ENCODE measurements around the gene PLA2G4E.

Gene PLA2G4E

GRCh38 chr15:41996921-41997592, 23.8 kb downstream of the PLA2G4E start:
- Mint-ChIP-seq H3K27me3 (ENCODE audit: low read depth) (peaks cover 4% of the 10 kb centered on the region), H3K9me3 (no peaks in the 10 kb centered on the region), H3K4me1 (ENCODE audit: low read depth) (no peaks in the 10 kb centered on the region), H3K4me3 (no peak overlapping the region), H3K36me3 (ENCODE audit: low read depth) (no peaks in the 10 kb centered on the region), H3K27ac (no peak overlapping the region)
- no peak for DNase-seq (ENCODE audit: low spot score)

- DNase-seq (ENCODE audit: low spot score), result no peak
- Mint-ChIP-seq H3K36me3 (ENCODE audit: low read depth) (no peaks in the 10 kb centered on the region), H3K4me3 (no peak overlapping the region), H3K9me3 (no peaks in the 10 kb centered on the region), H3K27me3 (ENCODE audit: low read depth) (peaks cover 4% of the 10 kb centered on the region), H3K4me1 (ENCODE audit: low read depth) (no peaks in the 10 kb centered on the region), H3K27ac (no peak overlapping the region)
Observed at GRCh38 chr15:41996376-41996775, 24.5 kb downstream of the PLA2G4E start.

- Mint-ChIP-seq H3K4me1 (ENCODE audit: low read depth) (no peaks in the 10 kb centered on the region), H3K9me3 (no peaks in the 10 kb centered on the region), H3K4me3 (no peak overlapping the region), H3K27ac (no peak overlapping the region), H3K27me3 (ENCODE audit: low read depth) (peaks cover 4% of the 10 kb centered on the region), H3K36me3 (ENCODE audit: low read depth) (no peaks in the 10 kb centered on the region)
- DNase-seq (ENCODE audit: low spot score), result no peak
Observed at GRCh38 chr15:41995476-41995855, 25.4 kb downstream of the PLA2G4E start.

GRCh38 chr15:41994772-41995475, 25.9 kb downstream of the PLA2G4E start:
- Mint-ChIP-seq H3K4me3 (no peak overlapping the region), H3K27me3 (ENCODE audit: low read depth) (peaks cover 4% of the 10 kb centered on the region), H3K36me3 (ENCODE audit: low read depth) (no peaks in the 10 kb centered on the region), H3K4me1 (ENCODE audit: low read depth) (no peaks in the 10 kb centered on the region), H3K9me3 (no peaks in the 10 kb centered on the region), H3K27ac (no peak overlapping the region)
- no peak for DNase-seq (ENCODE audit: low spot score)

GRCh38 chr15:41994171-41994650, 26.6 kb downstream of the PLA2G4E start:
- no peaks in the 10 kb centered on the region for H3K4me1 Mint-ChIP-seq (ENCODE audit: low read depth)

GRCh38 chr15:41993472-41994170, 27.2 kb downstream of the PLA2G4E start:
- H3K36me3 Mint-ChIP-seq (ENCODE audit: low read depth), result no peaks in the 10 kb centered on the region
- no peak overlapping the region for H3K27ac Mint-ChIP-seq
- no peak for DNase-seq (ENCODE audit: low spot score)
- no peak overlapping the region for H3K4me3 Mint-ChIP-seq
- H3K27me3 Mint-ChIP-seq (ENCODE audit: low read depth), result peaks cover 1% of the 10 kb centered on the region
- no peaks in the 10 kb centered on the region for H3K9me3 Mint-ChIP-seq
- H3K4me1 Mint-ChIP-seq (ENCODE audit: low read depth), result no peaks in the 10 kb centered on the region

More at GRCh38 chr15:41994171-41994650, 26.6 kb downstream of the PLA2G4E start:
- DNase-seq (ENCODE audit: low spot score), result no peak
- Mint-ChIP-seq H3K27me3 (ENCODE audit: low read depth) (peaks cover 1% of the 10 kb centered on the region), H3K4me3 (no peak overlapping the region), H3K9me3 (no peaks in the 10 kb centered on the region), H3K36me3 (ENCODE audit: low read depth) (no peaks in the 10 kb centered on the region), H3K27ac (no peak overlapping the region)

GRCh38 chr15:41992803-41993190, 28.0 kb downstream of the PLA2G4E start:
- Mint-ChIP-seq H3K4me3 (no peak overlapping the region), H3K27me3 (ENCODE audit: low read depth) (peaks cover 1% of the 10 kb centered on the region), H3K27ac (no peak overlapping the region), H3K9me3 (no peaks in the 10 kb centered on the region), H3K36me3 (ENCODE audit: low read depth) (no peaks in the 10 kb centered on the region), H3K4me1 (ENCODE audit: low read depth) (no peaks in the 10 kb centered on the region)
- DNase-seq (ENCODE audit: low spot score), result no peak

- Mint-ChIP-seq H3K36me3 (ENCODE audit: low read depth) (no peaks in the 10 kb centered on the region), H3K27ac (no peak overlapping the region), H3K9me3 (no peaks in the 10 kb centered on the region), H3K4me3 (no peak overlapping the region), H3K27me3 (ENCODE audit: low read depth) (peaks cover 1% of the 10 kb centered on the region), H3K4me1 (ENCODE audit: low read depth) (no peaks in the 10 kb centered on the region)
- no peak for DNase-seq (ENCODE audit: low spot score)
Observed at GRCh38 chr15:41992151-41992802, 28.6 kb downstream of the PLA2G4E start.

GRCh38 chr15:41990691-41991090, 30.2 kb downstream of the PLA2G4E start:
- H3K36me3 Mint-ChIP-seq (ENCODE audit: low read depth), result no peaks in the 10 kb centered on the region
- H3K4me1 Mint-ChIP-seq (ENCODE audit: low read depth), result no peaks in the 10 kb centered on the region
- no peak overlapping the region for H3K4me3 Mint-ChIP-seq

GRCh38 chr15:41990243-41990605, 30.6 kb downstream of the PLA2G4E start:
- no peaks in the 10 kb centered on the region for H3K27me3 Mint-ChIP-seq (ENCODE audit: low read depth)
- H3K9me3 Mint-ChIP-seq, result no peaks in the 10 kb centered on the region
- no peak for DNase-seq (ENCODE audit: low spot score)
- no peak overlapping the region for H3K27ac Mint-ChIP-seq
- H3K36me3 Mint-ChIP-seq (ENCODE audit: low read depth), result no peaks in the 10 kb centered on the region
- H3K4me3 Mint-ChIP-seq, result no peak overlapping the region
- no peaks in the 10 kb centered on the region for H3K4me1 Mint-ChIP-seq (ENCODE audit: low read depth)

More at GRCh38 chr15:41990691-41991090, 30.2 kb downstream of the PLA2G4E start:
- Mint-ChIP-seq H3K9me3 (no peaks in the 10 kb centered on the region), H3K27ac (no peak overlapping the region), H3K27me3 (ENCODE audit: low read depth) (peaks cover 1% of the 10 kb centered on the region)
- no peak for DNase-seq (ENCODE audit: low spot score)

- Mint-ChIP-seq H3K4me3 (no peak overlapping the region), H3K27me3 (ENCODE audit: low read depth) (no peaks in the 10 kb centered on the region), H3K4me1 (ENCODE audit: low read depth) (no peaks in the 10 kb centered on the region), H3K36me3 (ENCODE audit: low read depth) (no peaks in the 10 kb centered on the region), H3K27ac (no peak overlapping the region), H3K9me3 (no peaks in the 10 kb centered on the region)
- DNase-seq (ENCODE audit: low spot score), result peak; percentile 67
Observed at GRCh38 chr15:41989573-41990242, 31.1 kb downstream of the PLA2G4E start.

GRCh38 chr15:41988896-41989572, 31.8 kb downstream of the PLA2G4E start:
- Mint-ChIP-seq H3K36me3 (ENCODE audit: low read depth) (no peaks in the 10 kb centered on the region), H3K4me1 (ENCODE audit: low read depth) (no peaks in the 10 kb centered on the region), H3K9me3 (no peaks in the 10 kb centered on the region), H3K4me3 (no peak overlapping the region), H3K27ac (no peak overlapping the region), H3K27me3 (ENCODE audit: low read depth) (no peaks in the 10 kb centered on the region)
- no peak for DNase-seq (ENCODE audit: low spot score)

GRCh38 chr15:41987925-41988275, 32.9 kb downstream of the PLA2G4E start:
- no peak overlapping the region for H3K4me3 Mint-ChIP-seq
- no peaks in the 10 kb centered on the region for H3K27me3 Mint-ChIP-seq (ENCODE audit: low read depth)
- H3K4me1 Mint-ChIP-seq (ENCODE audit: low read depth), result no peaks in the 10 kb centered on the region
- no peaks in the 10 kb centered on the region for H3K9me3 Mint-ChIP-seq
- H3K36me3 Mint-ChIP-seq (ENCODE audit: low read depth), result no peaks in the 10 kb centered on the region
- no peak for DNase-seq (ENCODE audit: low spot score)
- no peak overlapping the region for H3K27ac Mint-ChIP-seq
